Lower leg skin (tissue), 4 donors: ENCODE data around the gene IKBKG. TPM values are rescaled to one million over a fixed set of nuclear protein-coding genes. Genes with fewer than 3 reads are reported as not detected.
A peak's percentile ranks its signal among the peaks of the same experiment; 100 is the strongest.

Source experiments
- DNase-seq, 2 donors: peaks; one replicate each; pipeline ENCODE4 v3.0.0-alpha.2; 2019; ENCODE audit warnings: low spot score in 2 of 2
- H3K4me3 ChIP-seq: fragments of 200-600 bp; sonication (generic); 2 replicates; pipeline ENCODE4 v1.5.1; 2017; ENCODE audit warnings: mild to moderate bottlenecking, low read depth; ENCODE audit not compliant: poor library complexity, severe bottlenecking
- POLR2A ChIP-seq, 2 donors: fragments of 450-650 bp; IDR thresholded peaks; one replicate each; pipeline ENCODE4 v1.6.1; 2016 to 2017; ENCODE audit warnings: antibody characterized with exemption in 2 of 2, mild to moderate bottlenecking in 1 of 2, moderate library complexity in 1 of 2
- WGBS, 2 donors: methylation state at CpG; one replicate each; pipeline ENCODE4 v1.1.5; 2018; 5-methylcytosine and 5-hydroxymethylcytosine counted together
- intact Hi-C: fragments of 100-400 bp; cut with DNase I; formaldehyde crosslinking; loops from one replicate; pipeline ENCODE4 v1.15.0; 2023; ENCODE audit warnings: low total_unique reads
- total RNA-seq, 4 donors: library from RNA; depleted of rRNA; stranded (reverse); fragments of >200 nt; gene quantifications; one replicate each; pipeline ENCODE4 v1.1.0, GENCODE V29; 2016
- TF ChIP-seq, protein P1 (sequence below), 3 donors: fragments of 450-650 bp; IDR thresholded peaks; one replicate each; pipeline ENCODE4 v1.5.1; 2016; ENCODE audit warnings: antibody characterized with exemption in 3 of 3, mild to moderate bottlenecking in 3 of 3, moderate library complexity in 2 of 3

IKBKG gene
- total RNA-seq, 4 donors from 2014 or later, result 14.1 to 62.5 (median 22.1) TPM

DNA sequence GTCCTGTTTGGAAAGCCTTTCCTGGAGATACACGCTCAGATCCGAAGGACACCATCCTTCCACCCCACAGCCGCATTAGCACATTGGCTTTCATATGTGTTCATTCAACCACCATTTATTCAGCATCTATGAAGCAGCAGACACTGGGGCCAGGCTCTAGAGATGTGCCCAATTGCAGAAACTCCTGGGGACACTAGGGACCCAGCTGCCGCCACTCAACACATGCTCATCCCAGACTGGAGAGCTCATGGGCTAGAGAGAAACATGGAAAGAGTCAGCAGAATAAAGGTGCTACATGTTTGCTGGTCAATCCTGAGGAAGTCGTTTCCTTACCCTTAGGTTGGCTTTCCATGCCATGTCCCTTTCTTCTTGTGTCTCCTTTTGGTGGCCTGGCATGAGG lies 45.1 kb downstream of the IKBKG start:
- intact Hi-C loops, result no loop called here
- no peak overlapping the region for H3K4me3 ChIP-seq
- WGBS, 2 donors, result 85 to 93% methylated on average over 5 of the region's 5 CpGs
- TF ChIP-seq, protein P1, sequence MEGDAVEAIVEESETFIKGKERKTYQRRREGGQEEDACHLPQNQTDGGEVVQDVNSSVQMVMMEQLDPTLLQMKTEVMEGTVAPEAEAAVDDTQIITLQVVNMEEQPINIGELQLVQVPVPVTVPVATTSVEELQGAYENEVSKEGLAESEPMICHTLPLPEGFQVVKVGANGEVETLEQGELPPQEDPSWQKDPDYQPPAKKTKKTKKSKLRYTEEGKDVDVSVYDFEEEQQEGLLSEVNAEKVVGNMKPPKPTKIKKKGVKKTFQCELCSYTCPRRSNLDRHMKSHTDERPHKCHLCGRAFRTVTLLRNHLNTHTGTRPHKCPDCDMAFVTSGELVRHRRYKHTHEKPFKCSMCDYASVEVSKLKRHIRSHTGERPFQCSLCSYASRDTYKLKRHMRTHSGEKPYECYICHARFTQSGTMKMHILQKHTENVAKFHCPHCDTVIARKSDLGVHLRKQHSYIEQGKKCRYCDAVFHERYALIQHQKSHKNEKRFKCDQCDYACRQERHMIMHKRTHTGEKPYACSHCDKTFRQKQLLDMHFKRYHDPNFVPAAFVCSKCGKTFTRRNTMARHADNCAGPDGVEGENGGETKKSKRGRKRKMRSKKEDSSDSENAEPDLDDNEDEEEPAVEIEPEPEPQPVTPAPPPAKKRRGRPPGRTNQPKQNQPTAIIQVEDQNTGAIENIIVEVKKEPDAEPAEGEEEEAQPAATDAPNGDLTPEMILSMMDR (IDR thresholded peaks at IDR 0.05), result no peak
- TF ChIP-seq POLR2A (IDR thresholded peaks at IDR 0.05), result no peak
- peak in 1 of 2 donors; percentile 57 for DNase-seq

DNA sequence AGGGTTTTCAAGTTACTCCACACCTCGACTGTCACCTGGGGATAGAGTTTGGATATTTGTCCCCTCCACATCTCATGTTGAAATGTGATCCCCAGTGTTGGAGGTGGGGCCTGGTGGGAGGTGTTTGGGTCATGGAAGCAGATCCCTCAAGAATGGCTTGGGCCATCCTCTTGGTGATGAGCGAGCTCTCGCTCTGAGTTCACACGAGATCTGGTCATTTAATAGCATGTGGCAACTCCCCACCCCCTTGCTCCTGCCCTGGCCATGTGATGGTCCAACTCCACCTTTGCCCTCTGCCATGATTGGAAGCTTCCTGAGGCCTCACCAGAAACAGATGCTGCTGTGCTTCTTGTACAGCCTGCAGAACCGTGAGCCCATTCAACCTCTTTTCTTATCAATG lies 45.8 kb downstream of the IKBKG start:
- 84 to 95% methylated on average over 5 of the region's 5 CpGs for WGBS, 2 donors
- TF ChIP-seq, protein P1 (IDR thresholded peaks at IDR 0.05), result no peak
- TF ChIP-seq POLR2A (IDR thresholded peaks at IDR 0.05), result no peak
- intact Hi-C loops, result no loop called here
- peak in 1 of 2 donors; percentile 54 for DNase-seq
- H3K4me3 ChIP-seq, result no peak overlapping the region

DNA sequence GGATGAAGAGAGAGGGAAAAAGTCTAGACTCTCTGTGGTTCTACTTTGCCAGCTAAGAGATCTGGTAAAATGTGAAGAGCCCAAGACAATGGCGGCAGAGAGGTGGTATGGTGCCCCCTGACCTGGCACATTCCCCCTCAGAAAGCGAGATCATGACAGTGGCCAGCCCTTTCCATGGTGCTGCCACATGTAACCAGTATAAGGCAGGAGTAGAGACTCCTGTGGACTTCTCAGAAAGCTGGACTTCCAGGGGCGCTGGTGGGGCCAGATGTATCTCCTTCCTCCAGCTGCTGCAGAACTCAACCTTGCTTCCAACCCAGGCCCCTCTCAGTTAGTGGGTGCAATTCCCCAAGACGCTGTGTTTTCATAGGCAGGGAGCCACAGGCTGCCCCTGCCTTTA lies 47.1 kb downstream of the IKBKG start:
- intact Hi-C loops, result no loop called here
- DNase-seq, result peak in 1 of 2 donors; percentile 29
- H3K4me3 ChIP-seq, result no peak overlapping the region
- WGBS, 2 donors, result 73 to 86% methylated on average over 3 to 4 of the region's 4 CpGs
- no peak for TF ChIP-seq POLR2A (IDR thresholded peaks at IDR 0.05)
- TF ChIP-seq, protein P1 (IDR thresholded peaks at IDR 0.05), result no peak

DNA sequence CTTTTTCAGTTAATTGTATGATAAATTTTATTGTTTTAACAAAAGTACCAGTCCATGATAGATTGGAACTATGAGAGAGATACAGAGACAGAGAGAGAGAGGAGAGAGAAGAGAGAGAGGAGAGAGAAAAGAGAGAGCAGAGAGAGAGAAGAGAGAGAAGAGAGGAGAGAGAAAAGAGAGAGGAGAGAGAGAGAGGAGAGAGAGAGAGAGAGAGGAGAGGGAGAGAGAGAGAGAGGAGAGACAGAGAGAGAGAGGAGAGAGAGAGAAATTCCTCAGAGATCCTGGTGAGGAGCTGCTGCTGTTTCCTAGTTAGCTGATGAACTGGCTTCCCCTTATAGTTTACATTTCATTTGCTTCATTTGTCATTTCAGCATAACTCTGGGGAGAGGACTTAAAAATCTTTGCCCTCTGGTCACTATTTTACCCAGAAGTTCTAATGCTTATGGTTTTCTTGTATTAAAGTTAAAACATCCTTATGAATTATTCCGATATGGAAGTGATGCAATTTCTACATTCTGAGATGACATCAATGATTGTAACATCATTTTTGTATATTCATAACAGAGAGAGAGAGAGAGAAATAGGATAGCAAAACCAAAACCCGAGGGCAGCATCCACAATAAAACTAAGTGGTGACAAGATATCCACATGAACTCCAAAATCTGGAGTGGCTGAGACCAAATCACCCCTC lies 48.3 kb downstream of the IKBKG start:
- TF ChIP-seq POLR2A (IDR thresholded peaks at IDR 0.05), result no peak
- TF ChIP-seq, protein P1 (IDR thresholded peaks at IDR 0.05), result no peak
- no peak overlapping the region for H3K4me3 ChIP-seq
- WGBS, 2 donors, result 29 to 43% methylated on average over 2 of the region's 2 CpGs
- intact Hi-C loops, result no loop called here
- no peak for DNase-seq

DNA sequence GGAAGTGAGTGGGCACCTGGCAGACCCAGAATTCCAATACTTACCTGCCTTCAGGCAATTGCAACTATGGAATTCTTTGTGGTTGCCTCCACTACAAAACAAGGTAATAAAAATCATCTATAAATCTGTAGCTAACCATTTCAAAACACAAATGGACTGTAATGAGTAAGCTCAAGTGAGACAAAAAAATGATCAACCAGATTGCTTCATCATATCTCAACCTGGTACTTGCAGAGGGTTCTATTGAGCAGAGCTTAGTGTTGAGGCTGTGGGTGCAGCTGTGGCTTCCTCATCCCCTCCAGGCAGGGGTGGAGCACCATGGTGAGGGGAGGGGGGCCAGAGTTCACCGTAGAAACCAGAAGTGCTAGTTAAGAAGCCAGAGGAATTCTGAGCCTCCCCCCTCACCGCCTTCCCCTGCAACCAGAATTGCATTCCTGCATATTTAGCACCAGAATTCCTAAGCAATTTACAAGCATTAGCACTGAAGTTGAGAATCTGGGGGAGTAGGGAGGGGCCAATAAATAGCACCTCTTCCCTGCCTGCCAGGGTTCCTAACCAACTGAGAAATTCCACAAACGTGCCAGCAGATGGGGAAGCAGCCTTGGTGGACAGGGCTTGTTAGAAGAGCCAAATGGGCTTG lies 49.0 kb downstream of the IKBKG start:
- no peak overlapping the region for H3K4me3 ChIP-seq
- intact Hi-C loops, result no loop called here
- no peak for TF ChIP-seq POLR2A (IDR thresholded peaks at IDR 0.05)
- TF ChIP-seq, protein P1 (IDR thresholded peaks at IDR 0.05), result no peak
- 9 to 19% methylated on average over 3 of the region's 3 CpGs for WGBS, 2 donors
- peak in 1 of 2 donors; percentile 81 for DNase-seq
